WTC11 (cell line): ENCODE data around the gene CASKIN1. TPM values are rescaled to one million over a fixed set of nuclear protein-coding genes. Genes with fewer than 3 reads are reported as not detected.

Experiments
- CREM ChIP-seq: sonication (generic); formaldehyde crosslinking; IDR thresholded peaks from 2 replicates; pipeline ENCODE4 v1.8.1; 2022; ENCODE audit warnings: mild to moderate bottlenecking, missing genetic modification reagents, moderate library complexity
- ELF4 ChIP-seq: sonication (generic); formaldehyde crosslinking; IDR thresholded peaks from 2 replicates; pipeline ENCODE4 v1.8.1; 2022; ENCODE audit warnings: low read depth, mild to moderate bottlenecking, moderate library complexity, missing genetic modification reagents
- ETV6 ChIP-seq: sonication (generic); formaldehyde crosslinking; IDR thresholded peaks from 2 replicates; pipeline ENCODE4 v1.8.1; 2022; ENCODE audit warnings: mild to moderate bottlenecking, missing genetic modification reagents
- NFE2L1 ChIP-seq: sonication (generic); formaldehyde crosslinking; IDR thresholded peaks from 2 replicates; pipeline ENCODE4 v1.8.1; 2023; ENCODE audit warnings: missing genetic modification reagents
- NR3C1 ChIP-seq: sonication (generic); formaldehyde crosslinking; conservative IDR thresholded peaks from 2 replicates; pipeline ENCODE4 v1.8.1; 2023; ENCODE audit warnings: low read depth, mild to moderate bottlenecking, missing genetic modification reagents
- RORB ChIP-seq: fragments of 250-450 bp; sonication (Bioruptor Pico); IDR thresholded peaks from 2 replicates; pipeline ENCODE4 v1.9.0; 2021; ENCODE audit warnings: mild to moderate bottlenecking
- SP1 ChIP-seq: sonication (generic); formaldehyde crosslinking; conservative IDR thresholded peaks from 2 replicates; pipeline ENCODE4 v1.8.1; 2022; ENCODE audit warnings: missing genetic modification reagents
- TEAD1 ChIP-seq: sonication (generic); formaldehyde crosslinking; IDR thresholded peaks from 2 replicates; pipeline ENCODE4 v1.8.0; 2022; ENCODE audit warnings: mild to moderate bottlenecking, missing genetic modification reagents
- TP53 ChIP-seq: sonication (generic); formaldehyde crosslinking; IDR thresholded peaks from 2 replicates; pipeline ENCODE4 v1.8.1; 2023; ENCODE audit warnings: mild to moderate bottlenecking, missing genetic modification reagents
- ZNF121 ChIP-seq: sonication (generic); formaldehyde crosslinking; IDR thresholded peaks from 2 replicates; pipeline ENCODE4 v1.8.0; 2023; ENCODE audit warnings: missing genetic modification reagents
- ZNF219 ChIP-seq: sonication (generic); formaldehyde crosslinking; IDR thresholded peaks from 2 replicates; pipeline ENCODE4 v1.8.0; 2023; ENCODE audit warnings: missing genetic modification reagents, mild to moderate bottlenecking, borderline replicate concordance
- ZNF263 ChIP-seq: sonication (generic); formaldehyde crosslinking; IDR thresholded peaks from 2 replicates; pipeline ENCODE4 v1.8.1; 2022; ENCODE audit warnings: low read depth, mild to moderate bottlenecking, moderate library complexity, missing genetic modification reagents
- ZNF317 ChIP-seq: sonication (generic); formaldehyde crosslinking; IDR thresholded peaks from 2 replicates; pipeline ENCODE4 v1.8.1; 2023; ENCODE audit warnings: low read depth, mild to moderate bottlenecking, moderate library complexity, missing genetic modification reagents, borderline replicate concordance
- ZNF423 ChIP-seq: fragments of 250-450 bp; sonication (Bioruptor Pico); IDR thresholded peaks from 2 replicates; pipeline ENCODE4 v2.1.2; 2022; ENCODE audit warnings: mild to moderate bottlenecking, moderate library complexity
- ZNF671 ChIP-seq: fragments of 250-450 bp; sonication (Bioruptor Pico); IDR thresholded peaks from 2 replicates; pipeline ENCODE4 v1.8.0; 2021; ENCODE audit warnings: mild to moderate bottlenecking
- total RNA-seq: library from RNA; stranded (reverse); gene quantifications from 3 replicates; pipeline ENCODE4 v1.2.3, GENCODE V29; 2021
- TF ChIP-seq, protein P1 (sequence below): fragments of 250-450 bp; sonication (Bioruptor Pico); IDR thresholded peaks from 2 replicates; pipeline ENCODE4 v2.1.2; 2022; ENCODE audit warnings: mild to moderate bottlenecking, moderate library complexity
- TF ChIP-seq, protein P2 (sequence below): fragments of 250-450 bp; sonication (Bioruptor Pico); IDR thresholded peaks from 2 replicates; pipeline ENCODE4 v1.9.0; 2021; ENCODE audit warnings: mild to moderate bottlenecking
- TF ChIP-seq, protein P3 (sequence below): sonication (generic); formaldehyde crosslinking; IDR thresholded peaks from 2 replicates; pipeline ENCODE4 v1.8.0; 2022; ENCODE audit warnings: missing genetic modification reagents
- TF ChIP-seq, protein P4 (sequence below): sonication (generic); formaldehyde crosslinking; IDR thresholded peaks from 2 replicates; pipeline ENCODE4 v1.8.1; 2022; ENCODE audit warnings: mild to moderate bottlenecking, missing genetic modification reagents, moderate library complexity, borderline replicate concordance
- TF ChIP-seq, protein P5 (sequence below): fragments of 250-450 bp; sonication (Bioruptor Pico); IDR thresholded peaks from 2 replicates; pipeline ENCODE4 v1.9.0; 2021; ENCODE audit warnings: mild to moderate bottlenecking
- TF ChIP-seq, protein P6 (sequence below): sonication (generic); formaldehyde crosslinking; IDR thresholded peaks from 2 replicates; pipeline ENCODE4 v1.8.1; 2023; ENCODE audit warnings: mild to moderate bottlenecking, missing genetic modification reagents, moderate library complexity
- TF ChIP-seq, protein P7 (sequence below): sonication (generic); formaldehyde crosslinking; IDR thresholded peaks from 2 replicates; pipeline ENCODE4 v1.8.1; 2023; ENCODE audit warnings: mild to moderate bottlenecking, missing genetic modification reagents
- TF ChIP-seq, protein P8 (sequence below): sonication (generic); formaldehyde crosslinking; IDR thresholded peaks from 2 replicates; pipeline ENCODE4 v1.8.1; 2022; ENCODE audit warnings: mild to moderate bottlenecking, moderate library complexity, missing genetic modification reagents
- TF ChIP-seq, protein P9 (sequence below): sonication (generic); formaldehyde crosslinking; IDR thresholded peaks from 2 replicates; pipeline ENCODE4 v1.8.0; 2023; ENCODE audit warnings: missing genetic modification reagents

CASKIN1 gene
- total RNA-seq, 1 experiment from 2014 or later: 9.4 TPM

DNA sequence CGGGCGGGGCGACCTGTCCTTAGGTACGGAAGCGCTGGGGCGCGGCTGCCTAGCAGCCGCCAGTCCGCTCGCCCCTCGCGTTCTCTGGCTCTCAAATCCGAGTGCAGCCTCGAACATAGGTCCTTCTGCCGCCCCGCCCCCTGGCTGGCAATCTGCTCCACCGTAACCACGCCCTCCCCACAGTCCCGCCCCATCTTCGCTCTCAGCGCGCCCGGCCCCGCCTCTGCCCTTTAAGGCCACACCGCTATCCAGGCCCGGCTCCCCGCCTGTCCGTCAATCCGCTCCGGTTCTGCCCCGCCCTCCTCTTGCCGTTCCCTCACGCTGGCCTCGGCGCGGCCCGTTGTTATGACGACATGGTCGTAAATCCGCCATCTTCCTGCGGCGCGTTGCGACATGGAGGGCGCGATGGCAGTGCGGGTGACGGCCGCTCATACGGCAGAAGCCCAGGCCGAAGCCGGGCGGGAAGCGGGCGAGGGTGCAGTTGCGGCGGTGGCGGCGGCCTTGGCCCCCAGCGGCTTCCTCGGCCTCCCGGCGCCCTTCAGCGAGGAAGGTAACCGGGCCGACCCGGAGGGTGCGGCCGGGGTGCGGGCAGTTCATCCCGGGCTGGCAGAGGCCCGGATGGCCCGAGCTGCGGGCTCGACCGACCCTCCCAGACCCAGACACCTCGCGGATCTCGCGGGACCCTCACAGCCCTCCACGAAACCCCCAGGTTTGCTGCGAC lies 27.0 kb upstream of the CASKIN1 start, which contains the start of gene E4F1 (continued):
- no peak for TF ChIP-seq ZNF121 (CRISPR knock-in tag)
- TF ChIP-seq TP53 (CRISPR knock-in tag): no peak
- TF ChIP-seq ZNF263: no peak
- peak; percentile 83 for TF ChIP-seq SP1
- no peak for TF ChIP-seq ZNF219 (CRISPR knock-in tag)
- TF ChIP-seq, protein P1, sequence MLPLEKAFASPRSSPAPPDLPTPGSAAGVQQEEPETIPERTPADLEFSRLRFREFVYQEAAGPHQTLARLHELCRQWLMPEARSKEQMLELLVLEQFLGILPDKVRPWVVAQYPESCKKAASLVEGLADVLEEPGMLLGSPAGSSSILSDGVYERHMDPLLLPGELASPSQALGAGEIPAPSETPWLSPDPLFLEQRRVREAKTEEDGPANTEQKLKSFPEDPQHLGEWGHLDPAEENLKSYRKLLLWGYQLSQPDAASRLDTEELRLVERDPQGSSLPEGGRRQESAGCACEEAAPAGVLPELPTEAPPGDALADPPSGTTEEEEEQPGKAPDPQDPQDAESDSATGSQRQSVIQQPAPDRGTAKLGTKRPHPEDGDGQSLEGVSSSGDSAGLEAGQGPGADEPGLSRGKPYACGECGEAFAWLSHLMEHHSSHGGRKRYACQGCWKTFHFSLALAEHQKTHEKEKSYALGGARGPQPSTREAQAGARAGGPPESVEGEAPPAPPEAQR (CRISPR knock-in tag): no peak
- TF ChIP-seq ZNF671 (CRISPR knock-in tag): no peak
- TF ChIP-seq, protein P2, sequence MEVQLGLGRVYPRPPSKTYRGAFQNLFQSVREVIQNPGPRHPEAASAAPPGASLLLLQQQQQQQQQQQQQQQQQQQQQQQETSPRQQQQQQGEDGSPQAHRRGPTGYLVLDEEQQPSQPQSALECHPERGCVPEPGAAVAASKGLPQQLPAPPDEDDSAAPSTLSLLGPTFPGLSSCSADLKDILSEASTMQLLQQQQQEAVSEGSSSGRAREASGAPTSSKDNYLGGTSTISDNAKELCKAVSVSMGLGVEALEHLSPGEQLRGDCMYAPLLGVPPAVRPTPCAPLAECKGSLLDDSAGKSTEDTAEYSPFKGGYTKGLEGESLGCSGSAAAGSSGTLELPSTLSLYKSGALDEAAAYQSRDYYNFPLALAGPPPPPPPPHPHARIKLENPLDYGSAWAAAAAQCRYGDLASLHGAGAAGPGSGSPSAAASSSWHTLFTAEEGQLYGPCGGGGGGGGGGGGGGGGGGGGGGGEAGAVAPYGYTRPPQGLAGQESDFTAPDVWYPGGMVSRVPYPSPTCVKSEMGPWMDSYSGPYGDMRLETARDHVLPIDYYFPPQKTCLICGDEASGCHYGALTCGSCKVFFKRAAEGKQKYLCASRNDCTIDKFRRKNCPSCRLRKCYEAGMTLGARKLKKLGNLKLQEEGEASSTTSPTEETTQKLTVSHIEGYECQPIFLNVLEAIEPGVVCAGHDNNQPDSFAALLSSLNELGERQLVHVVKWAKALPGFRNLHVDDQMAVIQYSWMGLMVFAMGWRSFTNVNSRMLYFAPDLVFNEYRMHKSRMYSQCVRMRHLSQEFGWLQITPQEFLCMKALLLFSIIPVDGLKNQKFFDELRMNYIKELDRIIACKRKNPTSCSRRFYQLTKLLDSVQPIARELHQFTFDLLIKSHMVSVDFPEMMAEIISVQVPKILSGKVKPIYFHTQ (CRISPR knock-in tag): no peak
- TF ChIP-seq NFE2L1 (CRISPR knock-in tag): no peak
- TF ChIP-seq, protein P3, sequence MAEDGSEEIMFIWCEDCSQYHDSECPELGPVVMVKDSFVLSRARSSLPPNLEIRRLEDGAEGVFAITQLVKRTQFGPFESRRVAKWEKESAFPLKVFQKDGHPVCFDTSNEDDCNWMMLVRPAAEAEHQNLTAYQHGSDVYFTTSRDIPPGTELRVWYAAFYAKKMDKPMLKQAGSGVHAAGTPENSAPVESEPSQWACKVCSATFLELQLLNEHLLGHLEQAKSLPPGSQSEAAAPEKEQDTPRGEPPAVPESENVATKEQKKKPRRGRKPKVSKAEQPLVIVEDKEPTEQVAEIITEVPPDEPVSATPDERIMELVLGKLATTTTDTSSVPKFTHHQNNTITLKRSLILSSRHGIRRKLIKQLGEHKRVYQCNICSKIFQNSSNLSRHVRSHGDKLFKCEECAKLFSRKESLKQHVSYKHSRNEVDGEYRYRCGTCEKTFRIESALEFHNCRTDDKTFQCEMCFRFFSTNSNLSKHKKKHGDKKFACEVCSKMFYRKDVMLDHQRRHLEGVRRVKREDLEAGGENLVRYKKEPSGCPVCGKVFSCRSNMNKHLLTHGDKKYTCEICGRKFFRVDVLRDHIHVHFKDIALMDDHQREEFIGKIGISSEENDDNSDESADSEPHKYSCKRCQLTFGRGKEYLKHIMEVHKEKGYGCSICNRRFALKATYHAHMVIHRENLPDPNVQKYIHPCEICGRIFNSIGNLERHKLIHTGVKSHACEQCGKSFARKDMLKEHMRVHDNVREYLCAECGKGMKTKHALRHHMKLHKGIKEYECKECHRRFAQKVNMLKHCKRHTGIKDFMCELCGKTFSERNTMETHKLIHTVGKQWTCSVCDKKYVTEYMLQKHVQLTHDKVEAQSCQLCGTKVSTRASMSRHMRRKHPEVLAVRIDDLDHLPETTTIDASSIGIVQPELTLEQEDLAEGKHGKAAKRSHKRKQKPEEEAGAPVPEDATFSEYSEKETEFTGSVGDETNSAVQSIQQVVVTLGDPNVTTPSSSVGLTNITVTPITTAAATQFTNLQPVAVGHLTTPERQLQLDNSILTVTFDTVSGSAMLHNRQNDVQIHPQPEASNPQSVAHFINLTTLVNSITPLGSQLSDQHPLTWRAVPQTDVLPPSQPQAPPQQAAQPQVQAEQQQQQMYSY (CRISPR knock-in tag): no peak
- TF ChIP-seq ZNF423 (CRISPR knock-in tag): no peak
- TF ChIP-seq, protein P4, sequence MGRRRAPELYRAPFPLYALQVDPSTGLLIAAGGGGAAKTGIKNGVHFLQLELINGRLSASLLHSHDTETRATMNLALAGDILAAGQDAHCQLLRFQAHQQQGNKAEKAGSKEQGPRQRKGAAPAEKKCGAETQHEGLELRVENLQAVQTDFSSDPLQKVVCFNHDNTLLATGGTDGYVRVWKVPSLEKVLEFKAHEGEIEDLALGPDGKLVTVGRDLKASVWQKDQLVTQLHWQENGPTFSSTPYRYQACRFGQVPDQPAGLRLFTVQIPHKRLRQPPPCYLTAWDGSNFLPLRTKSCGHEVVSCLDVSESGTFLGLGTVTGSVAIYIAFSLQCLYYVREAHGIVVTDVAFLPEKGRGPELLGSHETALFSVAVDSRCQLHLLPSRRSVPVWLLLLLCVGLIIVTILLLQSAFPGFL (CRISPR knock-in tag): no peak
- no peak for TF ChIP-seq RORB (CRISPR knock-in tag)
- no peak for TF ChIP-seq ELF4 (CRISPR knock-in tag)
- peak; percentile 97 for TF ChIP-seq CREM (CRISPR knock-in tag)
- TF ChIP-seq, protein P5, sequence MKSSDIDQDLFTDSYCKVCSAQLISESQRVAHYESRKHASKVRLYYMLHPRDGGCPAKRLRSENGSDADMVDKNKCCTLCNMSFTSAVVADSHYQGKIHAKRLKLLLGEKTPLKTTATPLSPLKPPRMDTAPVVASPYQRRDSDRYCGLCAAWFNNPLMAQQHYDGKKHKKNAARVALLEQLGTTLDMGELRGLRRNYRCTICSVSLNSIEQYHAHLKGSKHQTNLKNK: no peak
- TF ChIP-seq, protein P6, sequence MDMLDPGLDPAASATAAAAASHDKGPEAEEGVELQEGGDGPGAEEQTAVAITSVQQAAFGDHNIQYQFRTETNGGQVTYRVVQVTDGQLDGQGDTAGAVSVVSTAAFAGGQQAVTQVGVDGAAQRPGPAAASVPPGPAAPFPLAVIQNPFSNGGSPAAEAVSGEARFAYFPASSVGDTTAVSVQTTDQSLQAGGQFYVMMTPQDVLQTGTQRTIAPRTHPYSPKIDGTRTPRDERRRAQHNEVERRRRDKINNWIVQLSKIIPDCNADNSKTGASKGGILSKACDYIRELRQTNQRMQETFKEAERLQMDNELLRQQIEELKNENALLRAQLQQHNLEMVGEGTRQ: peak; percentile 36; the same call in 1 of the 2 replicates
- TF ChIP-seq, protein P7, sequence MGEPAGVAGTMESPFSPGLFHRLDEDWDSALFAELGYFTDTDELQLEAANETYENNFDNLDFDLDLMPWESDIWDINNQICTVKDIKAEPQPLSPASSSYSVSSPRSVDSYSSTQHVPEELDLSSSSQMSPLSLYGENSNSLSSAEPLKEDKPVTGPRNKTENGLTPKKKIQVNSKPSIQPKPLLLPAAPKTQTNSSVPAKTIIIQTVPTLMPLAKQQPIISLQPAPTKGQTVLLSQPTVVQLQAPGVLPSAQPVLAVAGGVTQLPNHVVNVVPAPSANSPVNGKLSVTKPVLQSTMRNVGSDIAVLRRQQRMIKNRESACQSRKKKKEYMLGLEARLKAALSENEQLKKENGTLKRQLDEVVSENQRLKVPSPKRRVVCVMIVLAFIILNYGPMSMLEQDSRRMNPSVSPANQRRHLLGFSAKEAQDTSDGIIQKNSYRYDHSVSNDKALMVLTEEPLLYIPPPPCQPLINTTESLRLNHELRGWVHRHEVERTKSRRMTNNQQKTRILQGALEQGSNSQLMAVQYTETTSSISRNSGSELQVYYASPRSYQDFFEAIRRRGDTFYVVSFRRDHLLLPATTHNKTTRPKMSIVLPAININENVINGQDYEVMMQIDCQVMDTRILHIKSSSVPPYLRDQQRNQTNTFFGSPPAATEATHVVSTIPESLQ: no peak
- peak; percentile 89 for TF ChIP-seq ETV6 (CRISPR knock-in tag)
- no peak; the same call in 1 of the 2 replicates for TF ChIP-seq TEAD1 (CRISPR knock-in tag)
- TF ChIP-seq, protein P8, sequence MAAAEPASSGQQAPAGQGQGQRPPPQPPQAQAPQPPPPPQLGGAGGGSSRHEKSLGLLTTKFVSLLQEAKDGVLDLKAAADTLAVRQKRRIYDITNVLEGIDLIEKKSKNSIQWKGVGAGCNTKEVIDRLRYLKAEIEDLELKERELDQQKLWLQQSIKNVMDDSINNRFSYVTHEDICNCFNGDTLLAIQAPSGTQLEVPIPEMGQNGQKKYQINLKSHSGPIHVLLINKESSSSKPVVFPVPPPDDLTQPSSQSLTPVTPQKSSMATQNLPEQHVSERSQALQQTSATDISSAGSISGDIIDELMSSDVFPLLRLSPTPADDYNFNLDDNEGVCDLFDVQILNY: peak; percentile 76
- TF ChIP-seq, protein P9, sequence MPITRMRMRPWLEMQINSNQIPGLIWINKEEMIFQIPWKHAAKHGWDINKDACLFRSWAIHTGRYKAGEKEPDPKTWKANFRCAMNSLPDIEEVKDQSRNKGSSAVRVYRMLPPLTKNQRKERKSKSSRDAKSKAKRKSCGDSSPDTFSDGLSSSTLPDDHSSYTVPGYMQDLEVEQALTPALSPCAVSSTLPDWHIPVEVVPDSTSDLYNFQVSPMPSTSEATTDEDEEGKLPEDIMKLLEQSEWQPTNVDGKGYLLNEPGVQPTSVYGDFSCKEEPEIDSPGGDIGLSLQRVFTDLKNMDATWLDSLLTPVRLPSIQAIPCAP: no peak
- no peak for TF ChIP-seq NR3C1
- TF ChIP-seq ZNF317: no peak
